ENCODE data around the gene TTC16. TPM values are rescaled to one million over a fixed set of nuclear protein-coding genes. Genes with fewer than 3 reads are reported as not detected.

TTC16 gene
- total RNA-seq, 1 experiment from 2014 or later: not detected

- H3K4me1 Mint-ChIP-seq: peaks cover 3 to 6% of the 10 kb centered on the region in 2 experiments; a peak in 2 of 4 replicates
- no CpG with 5 or more reads among the region's 61 CpGs for WGBS (ENCODE audit: extremely low coverage, insufficient read length, low lambda C conversion rate)
Observed at GRCh38 chr9:127755061-127756060, 39.5 kb downstream of the TTC16 start.

More at GRCh38 chr9:127755061-127756060, 39.5 kb downstream of the TTC16 start:
- Histone ChIP-seq H2BK12ac (ENCODE audit: insufficient read length, low read depth, low read length) (no peak overlapping the region), H3K56ac (ENCODE audit: insufficient read length, low read depth, low read length) (no peak overlapping the region), H2AK5ac (ENCODE audit: insufficient read length, low read length) (no peak overlapping the region), H3K27ac (ENCODE audit: insufficient read length, low read depth, low read length) (no peak overlapping the region), H3K4ac (ENCODE audit: low read depth, low read length) (no peak overlapping the region), H3K79me2 (ENCODE audit: insufficient read depth, low read length) (no peaks in the 10 kb centered on the region), H3K9ac (ENCODE audit: extremely low read depth, insufficient read length, low read length) (no peak overlapping the region), H4K5ac (ENCODE audit: insufficient read length, low read depth, low read length) (no peak overlapping the region), H2AFZ (ENCODE audit: low read length) (no peak overlapping the region), H2BK120ac (ENCODE audit: low read depth, low read length, poor library complexity, severe bottlenecking) (no peak overlapping the region), H3K23me2 (ENCODE audit: insufficient read length, low read depth, low read length, poor library complexity, severe bottlenecking) (peaks cover 6% of the 10 kb centered on the region), H2BK5ac (ENCODE audit: insufficient read length, low read length) (no peak overlapping the region), H3K14ac (ENCODE audit: insufficient read depth, low read length) (peak overlapping the region; percentile 83; the same call in 1 of the 2 replicates), H3K23ac (ENCODE audit: insufficient read length, low read depth, low read length) (no peak overlapping the region), H4K20me1 (ENCODE audit: control insufficient read depth, insufficient read depth, insufficient read length) (no peaks in the 10 kb centered on the region), H3K4me1 (ENCODE audit: insufficient read depth, low read length) (peaks cover 3% of the 10 kb centered on the region; the same call in 1 of the 2 replicates), H3T11ph (ENCODE audit: low read length) (no peak overlapping the region), H3K9me3 (ENCODE audit: control insufficient read depth, low read depth, low read length) (no peaks in the 10 kb centered on the region), H3K4me2 (ENCODE audit: insufficient read depth, insufficient read length, low read length) (peak overlapping the region; percentile 49), H4K8ac (replicated peaks; ENCODE audit: insufficient read length, low read depth, low read length) (no peak overlapping the region), H4K91ac (ENCODE audit: insufficient read length, low read depth, low read length) (no peak overlapping the region), H3K79me1 (ENCODE audit: insufficient read depth, low read depth, low read length, poor library complexity, severe bottlenecking) (no peaks in the 10 kb centered on the region), H2BK20ac (ENCODE audit: low read depth, low read length, poor library complexity, severe bottlenecking) (no peak overlapping the region), H3K27me3 (ENCODE audit: insufficient read depth, low read length) (no peaks in the 10 kb centered on the region; the same call in 1 of the 2 replicates), H3K18ac (ENCODE audit: insufficient read length, low read depth, low read length) (no peak overlapping the region), H2BK15ac (ENCODE audit: low read depth, low read length) (no peak overlapping the region)
- DNase-seq: peak; percentile 82
- H3K27ac Mint-ChIP-seq: no peak overlapping the region
- H3K27me3 Mint-ChIP-seq (ENCODE audit: low read depth): peaks cover 52% of the 10 kb centered on the region
- peak overlapping the region; percentile 53 to 76 for H3K4me3 Mint-ChIP-seq
- TF ChIP-seq CTCF (conservative IDR thresholded peaks at IDR 0.05): no peak
- no peaks in the 10 kb centered on the region for H3K9me3 Mint-ChIP-seq
- peaks cover 0 to 4% (median 0%) of the 10 kb centered on the region in 3 experiments; a peak in 1 of 7 replicates for H3K36me3 Mint-ChIP-seq (ENCODE audit: insufficient read depth in 1 of 3, low read depth in 3 of 3)
